Panc1 (cell line): ENCODE measurements around the gene KDM2B. TPM values are rescaled to one million over a fixed set of nuclear protein-coding genes. Genes with fewer than 3 reads are reported as not detected.

Experiments
- ATAC-seq: fragments of 200-7000 bp; cut with Tn5 transposase; 2 replicates; pipeline ENCODE4 v1.9.1; 2020; ENCODE audit warnings: mild to moderate bottlenecking, moderate library complexity
- BruUV-seq: library from RNA; stranded (reverse); fragments of 400-500 nt; replicated peaks from 2 replicates; lab custom pipeline; 2021; lab: Mats Ljungman, UMichigan
- CTCF ChIA-PET: fragments of 300-600 bp; sonication (Branson Sonifier 250); formaldehyde crosslinking; loops from one replicate; lab custom pipeline; 2022; ENCODE audit warnings: antibody characterized with exemption; lab: Charles Lee
- POLR2A ChIA-PET: fragments of 300-600 bp; sonication (Branson Sonifier 250); formaldehyde crosslinking; loops from one replicate; lab custom pipeline; 2022; ENCODE audit warnings: antibody characterized with exemption; lab: Charles Lee
- DNase-seq: peaks from one replicate; pipeline ENCODE4 v3.0.0-alpha.2; 2010; ENCODE audit warnings: low read depth, low spot score
- H3K27ac ChIP-seq: 2 replicates; pipeline ENCODE4 v1.5.1; 2011; ENCODE audit warnings: mild to moderate bottlenecking, low read length, inconsistent platforms
- H3K27me3 ChIP-seq: fragments of 200-500 bp; sonication (Bioruptor generic); 2 replicates; pipeline ENCODE4 v1.6.0; 2014; ENCODE audit warnings: low read length, inconsistent platforms; ENCODE audit not compliant: control insufficient read depth, insufficient read depth
- H3K36me3 ChIP-seq: fragments of 200-500 bp; sonication (Bioruptor generic); 2 replicates; pipeline ENCODE4 v1.5.1; 2014; ENCODE audit warnings: inconsistent platforms, mild to moderate bottlenecking, low read length, moderate library complexity; ENCODE audit not compliant: control insufficient read depth, insufficient read depth
- H3K4me1 ChIP-seq: 2 replicates; pipeline ENCODE4 v1.5.1; 2011; ENCODE audit warnings: inconsistent platforms, mild to moderate bottlenecking, low read length, moderate library complexity; ENCODE audit not compliant: control insufficient read depth, insufficient read depth
- H3K4me3 ChIP-seq, 2 experiments: 2 replicates each; pipeline ENCODE4 v1.5.1; 2011 to 2012; ENCODE audit warnings: low read depth in 2 of 2, low read length in 2 of 2, mild to moderate bottlenecking in 2 of 2, inconsistent platforms in 1 of 2, moderate library complexity in 1 of 2
- H3K9me3 ChIP-seq: fragments of 200-500 bp; sonication (Bioruptor generic); 2 replicates; pipeline ENCODE4 v1.5.1; 2014; ENCODE audit warnings: low read depth, mild to moderate bottlenecking, inconsistent platforms, low read length, moderate library complexity; ENCODE audit not compliant: control insufficient read depth, insufficient read depth
- CTCF ChIP-seq: fragments of 450-650 bp; IDR thresholded peaks from 2 replicates; pipeline ENCODE4 v1.5.1; 2017; ENCODE audit warnings: mild to moderate bottlenecking
- POLR2AphosphoS5 ChIP-seq: IDR thresholded peaks from 2 replicates; pipeline ENCODE4 v1.6.1; 2012; ENCODE audit warnings: mild to moderate bottlenecking, low read depth, low read length, moderate library complexity
- REST ChIP-seq, 2 experiments: IDR thresholded peaks; 2 replicates each; pipeline ENCODE4 v1.6.1; 2011 to 2012; ENCODE audit warnings: low read depth in 2 of 2, control low read depth in 1 of 2, low read length in 1 of 2, mild to moderate bottlenecking in 1 of 2, moderate library complexity in 1 of 2; ENCODE audit not compliant: insufficient read depth in 1 of 2
- SIN3A ChIP-seq: IDR thresholded peaks from 2 replicates; pipeline ENCODE4 v1.6.1; 2012; ENCODE audit warnings: low read depth, mild to moderate bottlenecking, low read length, moderate library complexity, borderline replicate concordance; ENCODE audit not compliant: insufficient read depth
- TCF7L2 ChIP-seq: IDR thresholded peaks from 2 replicates; pipeline ENCODE4 v1.6.1; 2011; ENCODE audit warnings: mild to moderate bottlenecking, low read depth, low read length, inconsistent platforms
- in situ Hi-C: cut with HindIII; loops from 2 replicates; pipeline ENCODE4 v1.10.0; 2016; ENCODE audit warnings: low sequenced_read_pairs, low pct_unique_long_range_greater_than_20kb
- intact Hi-C: fragments of 100-400 bp; cut with micrococcal nuclease; formaldehyde crosslinking; loops from one replicate; pipeline ENCODE4 v1.10.0; 2022; ENCODE audit not compliant: unreplicated experiment
- total RNA-seq: library from RNA; stranded (reverse); gene quantifications from one replicate; pipeline ENCODE4 v1.2.1, GENCODE V29; 2021; ENCODE audit not compliant: unreplicated experiment

KDM2B gene
- total RNA-seq, 1 experiment from 2014 or later: 27.5 TPM

- no peak for TF ChIP-seq SIN3A
- no peak for TF ChIP-seq CTCF
- BruUV-seq: no TSS peak
- Histone ChIP-seq H3K9me3 (no peaks in the 10 kb centered on the region), H3K4me1 (0 out of 2 replicates have a peak, but pooled peaks cover under 1% of the 10 kb centered on the region), H3K27ac (no peak overlapping the region), H3K36me3 (no peaks in the 10 kb centered on the region), H3K27me3 (no peaks in the 10 kb centered on the region), H3K4me3 (no peak overlapping the region)
- POLR2A ChIA-PET: no interaction called here
- in situ Hi-C loops (no loop called here), intact Hi-C loops (no loop called here)
- DNase-seq (no peak), ATAC-seq (no peak)
- CTCF ChIA-PET: interaction anchor here (0.6 kb wide), 2 partner anchors 24 to 115 kb away, joined by 10 to 11 read pairs; no protein-coding TSS in a partner anchor
Measured at GRCh38 chr12:121595520-121595919, 14.7 kb upstream of the KDM2B start.

- Histone ChIP-seq H3K9me3 (no peaks in the 10 kb centered on the region), H3K27ac (no peak overlapping the region), H3K36me3 (no peaks in the 10 kb centered on the region), H3K27me3 (no peaks in the 10 kb centered on the region), H3K4me1 (0 out of 2 replicates have a peak, but pooled peaks cover 2% of the 10 kb centered on the region), H3K4me3 (no peak overlapping the region)
- no TSS peak for BruUV-seq
- intact Hi-C loops: no loop called here
- DNase-seq: no peak
- TF ChIP-seq REST (IDR thresholded peaks at IDR 0.05; ENCODE audit: insufficient read depth in 1 of 2, low read depth in 2 of 2, low read length in 1 of 2): no peak
- TF ChIP-seq TCF7L2: no peak
- no peak for TF ChIP-seq SIN3A
- no peak for TF ChIP-seq POLR2AphosphoS5
- no peak for TF ChIP-seq CTCF
- ChIA-PET POLR2A (no interaction called here), CTCF (no interaction called here)
- in situ Hi-C loops: no loop called here
- ATAC-seq: no peak
Measured at GRCh38 chr12:121592320-121592719, 11.5 kb upstream of the KDM2B start.
